ENCODE data around the gene TP53I13. TPM values are rescaled to one million over a fixed set of nuclear protein-coding genes. Genes with fewer than 3 reads are reported as not detected.

TP53I13 gene
- total and polyA plus RNA-seq, 10 donors = 39.5 to 209 (median 72.0) TPM

- Histone ChIP-seq H3K36me3 (no peaks in the 10 kb centered on the region), H3K4me3 (peak overlapping the region in 7 of 8 donors; percentile 33 to 69 (median 44))
- intact Hi-C loops (cut with DNase I; ENCODE audit: low total_unique reads) = no loop called here
These were observed 44.9 kb downstream of the TP53I13 start for GRCh38 chr17:29613352-29613837.

DNA sequence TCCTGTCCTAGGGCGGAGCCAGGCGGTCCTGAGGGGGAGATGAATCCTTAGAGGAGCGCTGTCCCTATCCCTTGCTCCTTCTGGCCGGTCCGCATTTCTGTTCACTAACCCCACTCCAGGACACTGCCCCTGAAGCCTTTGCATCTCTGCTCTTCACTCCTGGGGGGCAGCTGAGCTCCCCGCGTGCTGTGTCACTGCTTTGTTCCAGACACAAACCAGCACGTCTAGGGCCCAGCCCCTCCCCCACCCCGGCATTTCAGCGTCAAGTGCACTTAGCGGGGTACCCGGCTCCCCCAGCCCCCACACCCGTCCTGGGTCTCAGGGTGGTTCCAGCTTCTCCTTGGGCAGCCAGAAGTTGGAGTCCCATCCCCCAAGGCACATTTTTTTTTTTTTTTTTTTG, 45.4 kb downstream of the TP53I13 start:
- peaks cover 0 to 59% (median 10%) of the 10 kb centered on the region in 7 donors for H3K27me3 ChIP-seq (replicated peaks in 1 of 7)
- peaks cover 43 to 65% (median 61%) of the 10 kb centered on the region in 6 donors for H3K4me1 ChIP-seq
- H3K27ac ChIP-seq = peak overlapping the region in 3 of 8 donors; percentile 18 to 53 (median 39)
- WGBS, 5 donors = 21 to 36% (median 24%) methylated on average over 12 to 13 of the region's 13 CpGs
- intact Hi-C loops (cut with DNase I; ENCODE audit: low total_unique reads) = loop anchor here (2.0 kb wide), 1 partner anchor 23 kb away; no protein-coding TSS in a partner anchor
- peak overlapping the region in 7 of 8 donors; percentile 33 to 69 (median 44) for H3K4me3 ChIP-seq
- no peaks in the 10 kb centered on the region for H3K9me3 ChIP-seq
- no peak for DNase-seq
- TF ChIP-seq, protein P1, sequence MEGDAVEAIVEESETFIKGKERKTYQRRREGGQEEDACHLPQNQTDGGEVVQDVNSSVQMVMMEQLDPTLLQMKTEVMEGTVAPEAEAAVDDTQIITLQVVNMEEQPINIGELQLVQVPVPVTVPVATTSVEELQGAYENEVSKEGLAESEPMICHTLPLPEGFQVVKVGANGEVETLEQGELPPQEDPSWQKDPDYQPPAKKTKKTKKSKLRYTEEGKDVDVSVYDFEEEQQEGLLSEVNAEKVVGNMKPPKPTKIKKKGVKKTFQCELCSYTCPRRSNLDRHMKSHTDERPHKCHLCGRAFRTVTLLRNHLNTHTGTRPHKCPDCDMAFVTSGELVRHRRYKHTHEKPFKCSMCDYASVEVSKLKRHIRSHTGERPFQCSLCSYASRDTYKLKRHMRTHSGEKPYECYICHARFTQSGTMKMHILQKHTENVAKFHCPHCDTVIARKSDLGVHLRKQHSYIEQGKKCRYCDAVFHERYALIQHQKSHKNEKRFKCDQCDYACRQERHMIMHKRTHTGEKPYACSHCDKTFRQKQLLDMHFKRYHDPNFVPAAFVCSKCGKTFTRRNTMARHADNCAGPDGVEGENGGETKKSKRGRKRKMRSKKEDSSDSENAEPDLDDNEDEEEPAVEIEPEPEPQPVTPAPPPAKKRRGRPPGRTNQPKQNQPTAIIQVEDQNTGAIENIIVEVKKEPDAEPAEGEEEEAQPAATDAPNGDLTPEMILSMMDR (IDR thresholded peaks at IDR 0.05 in 8 of 11, conservative IDR thresholded peaks at IDR 0.05 in 3 of 11) = no peak
- TF ChIP-seq POLR2AphosphoS5 (IDR thresholded peaks at IDR 0.05) = no peak
- no peak for TF ChIP-seq POLR2A (IDR thresholded peaks at IDR 0.05)
- H3K36me3 ChIP-seq = no peaks in the 10 kb centered on the region

More at GRCh38 chr17:29613352-29613837, 44.9 kb downstream of the TP53I13 start:
- Histone ChIP-seq H3K27ac (peak overlapping the region in 3 of 8 donors; percentile 18 to 53 (median 39)), H3K4me1 (peaks cover 42 to 60% (median 59%) of the 10 kb centered on the region in 6 donors), H3K9me3 (no peaks in the 10 kb centered on the region), H3K27me3 (replicated peaks in 1 of 7) (peaks cover 0 to 55% (median 10%) of the 10 kb centered on the region in 7 donors)
- peak; percentile 97 for DNase-seq
- 0 to 2% (median 1%) methylated on average over 17 to 50 of the region's 50 CpGs for WGBS, 5 donors
- TF ChIP-seq POLR2A (IDR thresholded peaks at IDR 0.05) (no peak), POLR2AphosphoS5 (IDR thresholded peaks at IDR 0.05) (peak; percentile 58 to 84 (median 69))
- TF ChIP-seq, protein P1 (IDR thresholded peaks at IDR 0.05 in 8 of 11, conservative IDR thresholded peaks at IDR 0.05 in 3 of 11) = peak; percentile 82 to 98 (median 96)

GRCh38 chr17:29614349-29615047, 46.0 kb downstream of the TP53I13 start:
- DNase-seq = peak; percentile 78
- H3K27me3 ChIP-seq (replicated peaks in 1 of 7) = peaks cover 0 to 66% (median 10%) of the 10 kb centered on the region in 7 donors
- no peaks in the 10 kb centered on the region for H3K36me3 ChIP-seq
- intact Hi-C loops (cut with DNase I; ENCODE audit: low total_unique reads) = loop anchor here (2.0 kb wide), 1 partner anchor 24 kb away; no protein-coding TSS in a partner anchor
- no peaks in the 10 kb centered on the region for H3K9me3 ChIP-seq
- H3K4me3 ChIP-seq = peak overlapping the region in 4 of 8 donors; percentile 44 to 71 (median 51)
- H3K27ac ChIP-seq = peak overlapping the region in 2 of 8 donors; percentile 70 to 82
- TF ChIP-seq POLR2A (IDR thresholded peaks at IDR 0.05) (no peak), POLR2AphosphoS5 (IDR thresholded peaks at IDR 0.05) (no peak)
- TF ChIP-seq, protein P1 (IDR thresholded peaks at IDR 0.05 in 8 of 11, conservative IDR thresholded peaks at IDR 0.05 in 3 of 11) = no peak
- WGBS, 5 donors = 55 to 69% (median 61%) methylated on average over 14 to 16 of the region's 16 CpGs
- peaks cover 43 to 69% (median 62%) of the 10 kb centered on the region in 6 donors for H3K4me1 ChIP-seq

- no peaks in the 10 kb centered on the region for H3K36me3 ChIP-seq
- H3K4me1 ChIP-seq = peaks cover 43 to 69% (median 62%) of the 10 kb centered on the region in 6 donors
- TF ChIP-seq, protein P1 (IDR thresholded peaks at IDR 0.05 in 8 of 11, conservative IDR thresholded peaks at IDR 0.05 in 3 of 11) = peak in 1 of 11 experiments; percentile 9
- TF ChIP-seq POLR2AphosphoS5 (IDR thresholded peaks at IDR 0.05) = no peak
- no peaks in the 10 kb centered on the region for H3K9me3 ChIP-seq
- DNase-seq = peak; percentile 87
- peak overlapping the region in 5 of 8 donors; percentile 47 to 82 (median 61) for H3K27ac ChIP-seq
- H3K27me3 ChIP-seq (replicated peaks in 1 of 7) = peaks cover 0 to 67% (median 10%) of the 10 kb centered on the region in 7 donors
- peak overlapping the region; percentile 31 to 71 (median 42) for H3K4me3 ChIP-seq
- intact Hi-C loops (cut with DNase I; ENCODE audit: low total_unique reads) = loop anchor here (2.0 kb wide), 1 partner anchor 24 kb away; no protein-coding TSS in a partner anchor
- WGBS, 5 donors = 2 to 10% (median 6%) methylated on average over 7 to 15 of the region's 15 CpGs
These were observed 46.5 kb downstream of the TP53I13 start for GRCh38 chr17:29615048-29615385.

Data from spleen (tissue), 11 donors.